ENCODE data around the gene ZGRF1. TPM values are rescaled to one million over a fixed set of nuclear protein-coding genes. Genes with fewer than 3 reads are reported as not detected.
"Not testable (repeated sequence)": the region's sequence is repeated elsewhere in the genome, so short reads cannot be mapped to it uniquely, and the experiment has no call there.

Gene ZGRF1
- total and polyA plus RNA-seq, 2 donors (not counting 1 experiment from before 2014, with no cell fraction given) = 4.6 to 13.0 TPM

DNA sequence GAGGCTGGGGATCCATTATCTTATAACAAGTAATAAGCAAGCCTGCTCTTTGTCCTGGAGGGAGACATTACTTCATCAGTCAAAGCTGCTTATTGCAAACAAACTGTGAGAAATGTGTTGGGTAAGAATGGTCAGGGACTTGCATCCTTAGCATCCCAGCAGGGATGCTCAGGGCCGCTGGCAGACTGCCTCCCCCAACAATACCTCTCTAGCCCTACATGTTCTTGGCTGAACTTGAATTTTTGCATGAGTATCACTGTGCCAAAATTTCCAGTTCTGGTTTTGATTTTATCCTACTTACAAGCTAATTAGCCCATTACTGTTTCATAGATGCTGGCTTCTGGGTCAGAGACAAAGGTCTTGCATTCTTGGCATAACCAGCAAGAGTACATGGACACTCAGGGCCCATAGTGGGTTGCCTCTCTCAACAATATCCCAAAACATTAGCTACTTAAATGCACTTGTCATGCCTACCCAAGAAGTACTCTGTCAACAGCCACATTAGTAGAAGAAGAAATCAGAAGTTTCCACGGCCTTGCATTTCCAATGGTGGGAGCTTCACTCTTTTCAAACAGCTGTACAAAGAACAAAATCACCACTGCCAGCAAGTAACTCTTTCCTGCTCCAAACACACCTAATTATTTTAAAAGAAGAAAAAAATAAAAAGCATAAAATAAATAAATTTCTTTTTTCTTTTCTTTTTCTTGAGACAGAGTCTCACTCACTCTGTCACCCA is 78.9 kb downstream of the ZGRF1 start:
- ChIA-PET POLR2A (no interaction called here), CTCF (no interaction called here)
- Histone ChIP-seq H3K27me3 (replicated peaks in 1 of 4; ENCODE audit: control extremely low read depth in 1 of 4, control insufficient read depth in 3 of 4, insufficient read depth in 4 of 4, low read length in 3 of 4) (no peaks in the 10 kb centered on the region), H3K9ac (ENCODE audit: low read length) (no peak overlapping the region), H3K4me1 (ENCODE audit: control insufficient read depth in 2 of 2, insufficient read depth in 2 of 2, low read length in 2 of 2) (peaks cover 8 to 12% of the 10 kb centered on the region in 2 donors), H3K36me3 (replicated peaks in 1 of 2; ENCODE audit: control extremely low read depth in 1 of 2, control insufficient read depth in 1 of 2, extremely low read depth in 1 of 2, insufficient read depth in 2 of 2, low read length in 1 of 2) (no peaks in the 10 kb centered on the region), H2AFZ (ENCODE audit: insufficient read depth, low read depth, low read length, poor library complexity, severe bottlenecking) (no peak overlapping the region), H3K4me2 (replicated peaks; ENCODE audit: low read depth, low read length, poor library complexity, severe bottlenecking) (no peak overlapping the region), H3K79me2 (ENCODE audit: control insufficient read depth, insufficient read depth, low read length) (no peaks in the 10 kb centered on the region), H3K27ac (ENCODE audit: low read length in 2 of 2) (no peak overlapping the region), H3K4me3 (ENCODE audit: control extremely low read depth in 1 of 5, extremely low read depth in 1 of 5, insufficient read depth in 1 of 5, low read depth in 2 of 5, low read length in 4 of 5) (no peak overlapping the region), H4K20me1 (ENCODE audit: control insufficient read depth, insufficient read depth, low read length, poor library complexity, severe bottlenecking) (no peaks in the 10 kb centered on the region), H3K9me3 (ENCODE audit: control extremely low read depth in 1 of 3, control insufficient read depth in 2 of 3, insufficient read depth in 1 of 3, low read length in 2 of 3) (no peaks in the 10 kb centered on the region)
- no peak for DNase-seq
- WGBS (ENCODE audit: insufficient coverage) = 100% methylated on average over 1 of the region's 2 CpGs
- intact Hi-C loops (cut with micrococcal nuclease) = no loop called here
- peaks cover 14% of the 10 kb centered on the region for H3K4me1 Mint-ChIP-seq
- TF ChIP-seq CTCF (IDR thresholded peaks at IDR 0.05) (no peak), EZH2 (IDR thresholded peaks at IDR 0.05; ENCODE audit: borderline replicate concordance, insufficient read depth, low read depth, low read length, poor library complexity, severe bottlenecking) (no peak)
- no peak for ATAC-seq (ENCODE audit: low read depth)
- no peaks in the 10 kb centered on the region for H3K9me3 Mint-ChIP-seq (ENCODE audit: insufficient read depth)
- H3K27ac Mint-ChIP-seq = no peak overlapping the region
- no peak overlapping the region for H3K4me3 Mint-ChIP-seq
- no peaks in the 10 kb centered on the region for H3K27me3 Mint-ChIP-seq

DNA sequence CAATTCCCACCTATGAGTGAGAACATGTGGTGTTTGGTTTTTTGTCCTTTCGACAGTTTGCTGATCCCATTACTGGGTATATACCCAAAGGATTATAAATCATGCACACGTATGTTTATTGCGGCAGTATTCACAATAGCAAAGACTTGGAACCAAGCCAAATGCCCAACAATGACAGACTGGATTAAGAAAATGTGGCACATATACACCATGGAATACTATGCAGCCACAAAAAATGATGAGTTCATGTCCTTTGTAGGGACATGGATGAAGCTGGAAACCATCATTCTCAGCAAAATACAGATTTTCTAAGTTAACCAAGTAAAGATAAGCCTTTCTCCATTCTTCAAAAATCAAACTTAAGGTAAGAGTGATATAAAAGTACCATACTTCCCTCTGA is 82.4 kb downstream of the ZGRF1 start:
- intact Hi-C loops (cut with micrococcal nuclease); H3K4me3 ChIP-seq (ENCODE audit: control extremely low read depth in 1 of 5, extremely low read depth in 1 of 5, insufficient read depth in 1 of 5, low read depth in 2 of 5, low read length in 4 of 5); H3K27me3 Mint-ChIP-seq; H4K20me1 ChIP-seq (ENCODE audit: control insufficient read depth, insufficient read depth, low read length, poor library complexity, severe bottlenecking); DNase-seq; H3K4me1 Mint-ChIP-seq; H3K4me2 ChIP-seq (replicated peaks; ENCODE audit: low read depth, low read length, poor library complexity, severe bottlenecking); H3K9me3 ChIP-seq (ENCODE audit: control extremely low read depth in 1 of 3, control insufficient read depth in 2 of 3, insufficient read depth in 1 of 3, low read length in 2 of 3); H3K27me3 ChIP-seq (replicated peaks in 1 of 4; ENCODE audit: control extremely low read depth in 1 of 4, control insufficient read depth in 3 of 4, insufficient read depth in 4 of 4, low read length in 3 of 4); H2AFZ ChIP-seq (ENCODE audit: insufficient read depth, low read depth, low read length, poor library complexity, severe bottlenecking); H3K79me2 ChIP-seq (ENCODE audit: control insufficient read depth, insufficient read depth, low read length); H3K9ac ChIP-seq (ENCODE audit: low read length); H3K36me3 ChIP-seq (replicated peaks in 1 of 2; ENCODE audit: control extremely low read depth in 1 of 2, control insufficient read depth in 1 of 2, extremely low read depth in 1 of 2, insufficient read depth in 2 of 2, low read length in 1 of 2); H3K4me3 Mint-ChIP-seq; H3K27ac Mint-ChIP-seq; H3K27ac ChIP-seq (ENCODE audit: low read length in 2 of 2); H3K9me3 Mint-ChIP-seq (ENCODE audit: insufficient read depth); ATAC-seq (ENCODE audit: low read depth); POLR2A ChIA-PET; H3K4me1 ChIP-seq (ENCODE audit: control insufficient read depth in 2 of 2, insufficient read depth in 2 of 2, low read length in 2 of 2): not testable (repeated sequence)
- whole genome bisulfite sequencing (ENCODE audit: insufficient coverage) = no CpG with 5 or more reads among the region's 3 CpGs
- CTCF ChIA-PET = interaction anchor here (1.3 kb wide), 1 partner anchor 30 kb away, joined by 4 read pairs; no protein-coding TSS in a partner anchor

All from B cell (primary cell).